NAMALWA (cell line): ENCODE data around the gene MARCHF4.

Experiments
- DNase-seq: peaks from one replicate; pipeline ENCODE4 v3.0.0-alpha.2; 2015; ENCODE audit warnings: low spot score

The MARCHF4 gene

DNA sequence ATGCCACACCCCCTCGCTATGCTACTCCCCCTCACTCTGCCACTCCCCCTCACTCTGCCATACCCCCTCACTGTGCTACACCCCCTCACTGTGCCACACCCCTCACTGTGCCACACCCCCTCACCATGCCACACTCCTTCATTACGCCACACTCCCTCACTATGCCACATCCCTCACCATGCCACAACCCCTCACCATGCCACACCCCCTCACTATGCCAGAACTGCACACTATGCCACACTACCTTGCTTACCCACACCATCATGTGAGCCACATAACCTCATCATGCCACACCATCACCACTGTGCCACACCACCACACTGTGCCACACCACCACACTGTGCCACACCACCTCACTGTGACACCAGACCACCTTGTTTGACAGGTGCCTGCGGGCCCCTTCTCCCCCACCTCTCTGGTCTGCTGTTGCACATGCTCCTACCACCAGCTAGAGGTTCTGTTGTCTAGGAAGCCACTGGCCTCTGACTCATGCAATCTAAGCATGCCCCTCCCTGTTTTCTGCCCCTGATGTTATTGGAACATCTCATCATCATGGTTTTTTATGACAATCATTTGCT is 22.0 kb downstream of the MARCHF4 start:
- DNase-seq, result no peak

DNA sequence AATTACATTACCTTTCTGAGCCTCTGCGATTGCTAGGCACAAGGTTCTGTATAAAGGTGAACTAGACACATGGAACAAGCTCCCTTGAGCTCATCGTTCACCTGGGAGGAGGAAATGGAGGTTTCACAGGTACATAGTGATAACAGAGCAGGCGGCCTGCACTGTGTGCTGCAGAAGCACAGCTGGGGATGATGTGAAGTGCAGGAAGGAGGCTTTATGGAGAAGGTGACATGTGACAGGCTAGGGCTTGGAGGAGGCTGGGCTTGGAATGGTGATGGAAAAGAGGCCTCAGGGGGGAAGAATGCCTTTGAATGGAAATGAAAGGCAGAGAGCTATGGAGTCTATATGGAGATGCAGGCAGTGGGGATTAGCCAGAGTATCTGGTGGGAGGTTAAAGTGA is 22.9 kb downstream of the MARCHF4 start:
- no peak for DNase-seq

DNA sequence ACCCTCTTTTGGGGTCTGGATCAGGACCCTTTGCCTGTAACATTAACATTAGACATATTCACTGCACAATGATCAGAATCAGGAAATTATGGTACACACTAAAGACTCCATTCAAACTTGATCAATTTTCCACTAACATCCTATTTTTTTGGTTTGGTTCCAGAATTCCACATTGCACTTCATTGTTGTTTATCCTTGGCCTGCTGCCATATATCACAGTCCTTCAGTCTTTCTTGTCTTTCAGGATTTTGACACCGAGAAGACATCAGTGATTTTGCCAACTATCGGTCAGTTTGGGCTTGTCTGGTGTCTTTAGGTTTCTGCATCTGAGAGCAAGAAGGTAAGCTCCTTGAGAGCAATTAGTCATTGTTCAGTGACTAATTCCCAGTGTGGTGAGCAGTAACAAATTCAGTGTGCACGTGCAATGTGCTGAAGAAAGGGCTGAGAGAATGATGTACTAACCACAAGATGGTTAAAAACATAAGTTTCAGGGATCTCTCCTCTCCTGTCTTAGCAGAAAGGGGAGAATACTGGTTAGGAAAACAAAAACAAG is 23.5 kb downstream of the MARCHF4 start:
- DNase-seq, result no peak

DNA sequence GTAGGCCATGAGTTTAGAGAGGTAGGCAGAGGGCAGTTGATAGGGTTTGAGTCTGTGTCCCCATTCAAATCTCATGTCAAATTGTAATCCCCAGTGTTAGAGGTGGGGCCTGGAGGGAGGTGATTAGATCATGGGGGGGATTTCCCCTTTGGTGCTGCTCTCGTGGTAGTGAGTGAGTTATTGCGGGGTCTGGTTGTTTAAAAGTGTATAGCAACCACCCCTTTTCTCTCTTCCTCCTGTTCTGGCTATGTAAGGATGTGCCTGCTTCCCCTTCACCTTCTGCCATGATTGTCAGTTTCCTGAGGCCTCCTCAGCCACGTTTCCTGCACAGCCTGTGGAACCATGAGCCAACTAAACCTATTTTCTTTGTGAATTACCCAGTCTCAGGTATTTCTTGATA is 25.5 kb downstream of the MARCHF4 start:
- DNase-seq, result no peak

DNA sequence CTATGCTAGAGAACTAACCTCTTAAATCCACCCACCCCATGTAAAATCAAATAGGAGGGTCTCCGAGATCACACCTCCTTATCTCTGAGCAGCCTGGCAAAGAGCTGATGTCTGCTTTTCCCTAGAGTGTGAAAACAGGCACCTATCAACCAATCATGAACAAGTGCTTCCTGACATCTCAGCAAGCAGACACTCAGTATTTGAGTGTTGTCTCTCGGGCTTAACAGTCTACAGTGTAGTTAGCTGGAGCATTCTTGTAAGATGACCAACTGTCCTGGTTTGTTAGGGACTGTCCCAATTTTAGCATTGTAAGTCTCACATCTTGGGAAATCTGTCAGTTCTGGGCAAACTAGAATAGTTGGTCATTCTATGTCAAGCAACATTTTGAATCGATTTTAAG is 26.4 kb downstream of the MARCHF4 start:
- DNase-seq, result no peak

DNA sequence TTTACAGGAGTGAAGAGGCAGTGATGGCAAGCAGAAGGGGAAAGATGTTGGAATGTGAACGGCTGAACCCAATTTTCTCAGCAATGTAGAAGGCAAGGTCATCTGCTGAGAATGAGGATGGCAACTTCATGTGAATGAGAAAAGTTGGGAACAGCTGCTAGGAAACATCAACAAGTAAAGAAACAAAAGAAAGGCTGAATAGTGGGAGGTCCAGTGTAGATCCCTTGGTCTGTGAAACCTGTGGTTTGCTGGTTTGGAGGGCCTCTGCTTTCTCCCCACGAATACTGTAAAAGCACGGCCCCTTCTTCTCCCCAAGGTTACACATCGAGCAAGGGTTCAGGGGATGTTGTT is 27.4 kb downstream of the MARCHF4 start:
- DNase-seq, result no peak

DNA sequence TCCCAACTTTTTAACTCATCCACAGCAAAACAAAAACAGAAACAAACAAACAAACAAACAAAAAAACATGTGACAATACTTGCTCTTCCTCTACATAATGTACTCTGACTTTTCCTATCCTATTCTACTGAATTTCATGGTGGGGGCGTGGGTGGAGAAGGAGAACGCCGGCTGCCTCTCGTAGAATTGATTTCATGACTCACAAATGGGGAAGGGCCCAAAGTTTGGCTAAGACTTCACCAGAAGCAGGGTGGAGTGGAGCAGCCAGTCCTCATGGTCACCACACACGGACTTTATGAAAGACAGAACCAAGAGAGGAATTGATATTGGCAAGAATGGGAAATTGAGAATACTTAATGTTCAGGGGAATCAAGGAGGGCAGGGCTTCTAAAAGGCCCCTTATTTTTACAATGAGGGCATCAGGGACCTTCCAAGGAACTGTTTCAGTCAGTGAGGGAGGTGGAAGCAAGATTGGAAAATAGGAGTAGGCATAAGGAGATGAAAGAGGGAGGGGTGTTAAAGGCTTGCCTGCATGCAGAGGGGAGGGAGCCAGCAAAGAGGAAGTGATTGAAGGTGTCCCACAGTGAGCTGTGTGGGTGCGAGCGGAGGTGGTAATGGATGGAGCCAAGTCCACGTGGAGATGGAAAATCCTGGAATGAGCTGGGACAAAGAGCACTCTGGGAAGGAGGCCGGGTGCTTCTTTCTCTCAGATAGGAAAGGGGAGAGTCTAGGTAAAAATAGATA is 27.9 kb downstream of the MARCHF4 start:
- DNase-seq, result no peak

DNA sequence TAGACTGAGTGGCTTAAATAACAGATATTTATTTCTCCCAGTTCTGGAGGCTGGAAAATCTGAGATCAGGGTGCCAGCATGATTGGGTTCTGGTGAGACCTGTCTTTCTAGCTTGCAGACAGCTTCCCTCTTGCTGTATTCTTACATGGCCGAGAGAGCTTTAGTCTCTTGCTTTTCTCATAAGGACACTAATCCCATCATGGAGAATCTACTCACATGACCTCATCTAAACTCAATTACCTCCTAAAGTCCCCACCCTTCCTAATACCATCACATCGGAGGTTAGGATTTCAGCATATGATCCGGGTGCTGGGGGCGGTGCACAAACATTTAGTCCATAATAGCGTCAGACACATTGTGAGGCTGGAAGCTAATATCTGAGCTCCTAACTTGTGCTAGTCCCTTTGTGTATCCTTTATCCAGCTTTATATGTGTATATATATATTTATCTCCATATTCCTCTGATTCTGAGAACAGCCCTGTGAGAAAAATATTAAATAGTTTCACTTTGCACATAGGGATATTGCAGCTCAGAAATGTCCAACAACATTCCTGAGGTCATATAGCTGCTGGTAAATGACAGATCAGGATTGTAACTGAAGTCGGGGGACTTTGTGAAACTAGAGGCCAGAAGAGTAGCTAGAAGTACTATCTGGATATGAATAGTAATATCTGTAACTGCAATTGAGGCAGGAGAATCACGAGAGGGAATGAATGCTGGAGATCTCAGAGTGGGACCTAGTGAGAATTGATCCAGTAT is 28.9 kb downstream of the MARCHF4 start:
- no peak for DNase-seq

DNA sequence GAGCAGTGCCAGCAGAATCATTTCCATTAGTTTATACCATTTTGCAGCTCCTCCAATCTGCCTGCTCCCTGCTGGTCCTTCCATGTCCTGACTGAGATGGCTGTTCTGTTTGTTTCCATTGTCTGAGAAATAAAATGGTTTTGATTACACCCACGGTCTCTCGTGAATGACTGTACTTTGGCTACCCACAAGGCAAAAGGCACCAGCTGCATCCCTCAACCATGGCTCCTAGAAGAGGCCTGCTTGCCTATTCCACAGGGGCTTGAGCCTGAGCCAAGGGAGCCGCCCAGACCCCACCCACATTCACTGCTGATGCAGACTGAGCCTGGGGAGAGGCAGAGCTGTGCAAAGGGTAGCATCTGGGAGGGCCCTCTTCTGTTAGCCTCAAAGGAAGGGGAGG is 31.2 kb downstream of the MARCHF4 start:
- no peak for DNase-seq

DNA sequence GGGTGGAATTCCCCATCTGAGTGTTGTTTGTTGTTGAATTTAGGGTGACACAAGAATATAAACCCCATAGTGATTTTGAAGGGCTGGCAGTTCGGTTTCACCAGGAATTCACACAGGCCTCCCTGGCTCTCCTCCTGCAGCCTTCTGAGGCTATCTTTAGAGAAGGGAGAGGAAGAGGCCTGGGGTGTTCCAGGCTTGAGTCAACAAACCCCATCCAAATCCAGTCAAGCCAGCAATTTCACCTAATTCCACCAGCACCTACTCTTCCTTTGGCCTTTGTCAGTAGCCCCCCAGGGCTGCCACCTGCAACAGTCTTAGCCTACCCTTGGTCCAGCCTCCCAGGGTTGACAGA is 32.0 kb downstream of the MARCHF4 start:
- DNase-seq, result no peak

DNA sequence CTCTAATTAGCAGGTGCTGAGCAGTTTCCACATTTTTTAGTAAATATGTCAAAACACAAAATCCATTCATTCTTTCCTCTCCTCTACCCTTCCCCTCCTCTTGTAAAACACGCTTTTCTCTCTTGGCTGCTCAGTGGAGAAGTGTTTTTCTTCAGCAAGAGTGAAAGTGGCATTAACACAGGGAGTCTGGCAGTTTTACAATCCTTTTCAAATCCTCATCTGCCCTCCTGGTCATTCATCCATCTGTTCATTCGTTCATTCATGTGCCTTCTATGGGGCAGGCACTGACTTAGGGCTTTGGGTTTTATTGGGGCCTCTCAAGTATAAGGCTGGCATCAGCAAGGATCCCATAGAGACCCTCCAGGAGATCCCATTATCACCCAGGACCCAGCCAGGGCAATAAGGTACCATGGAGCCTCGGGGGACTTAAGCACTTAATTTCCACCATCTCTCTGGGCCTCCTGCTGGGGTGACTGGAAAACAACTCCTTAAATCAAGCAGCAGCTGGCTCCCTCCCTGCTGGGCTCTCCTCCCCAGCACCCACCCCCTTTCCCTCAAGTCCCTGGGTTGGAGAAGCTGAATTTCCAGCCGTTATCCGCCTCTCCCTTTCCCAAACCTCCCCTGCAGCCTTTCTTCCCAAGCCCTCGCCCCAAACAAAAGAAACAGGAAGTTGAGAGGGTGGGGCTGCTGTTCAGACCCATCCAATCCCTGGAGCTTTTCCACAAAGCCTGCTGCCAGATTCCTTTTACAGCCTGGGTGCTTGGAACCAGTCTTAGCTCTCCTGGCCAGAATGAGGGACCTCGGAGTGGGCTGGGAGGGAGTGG is 32.6 kb downstream of the MARCHF4 start:
- no peak for DNase-seq

DNA sequence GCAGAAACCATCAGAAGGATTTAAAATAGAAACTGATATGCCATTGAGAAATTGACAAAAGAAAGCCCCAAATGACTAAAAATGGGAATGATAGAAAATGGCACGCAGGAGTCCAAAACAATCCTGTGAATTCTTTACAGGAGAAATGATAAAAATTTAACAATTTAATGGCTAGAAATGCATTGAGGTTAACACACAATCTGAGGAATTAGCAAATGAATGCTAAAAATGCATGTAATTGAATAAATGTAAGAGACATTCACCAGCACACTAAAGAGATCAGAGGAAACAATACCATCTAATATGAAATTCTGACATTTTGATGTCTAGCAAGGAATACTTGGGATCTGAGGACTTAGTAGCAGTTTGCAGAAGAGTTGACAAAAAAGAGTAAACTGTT is 37.0 kb downstream of the MARCHF4 start:
- no peak for DNase-seq

DNA sequence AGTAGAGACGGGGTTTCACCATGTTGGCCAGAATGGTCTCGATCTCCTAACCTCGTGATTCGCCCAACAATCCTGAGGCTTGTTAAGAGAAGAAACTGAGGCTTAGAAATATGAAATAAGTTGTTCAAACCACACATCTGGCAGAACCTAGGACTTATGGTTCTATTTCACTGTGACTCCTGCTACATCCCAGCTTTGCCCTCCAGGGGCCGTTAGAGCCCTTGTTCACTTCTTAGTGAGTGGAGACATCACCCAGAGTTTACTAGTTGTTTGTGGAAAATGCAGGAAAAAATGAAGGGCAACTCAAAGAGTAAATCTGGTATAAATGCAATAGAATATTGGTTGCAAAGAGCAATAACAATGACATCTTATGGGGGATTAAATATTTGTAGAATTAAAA is 43.9 kb downstream of the MARCHF4 start:
- no peak for DNase-seq

DNA sequence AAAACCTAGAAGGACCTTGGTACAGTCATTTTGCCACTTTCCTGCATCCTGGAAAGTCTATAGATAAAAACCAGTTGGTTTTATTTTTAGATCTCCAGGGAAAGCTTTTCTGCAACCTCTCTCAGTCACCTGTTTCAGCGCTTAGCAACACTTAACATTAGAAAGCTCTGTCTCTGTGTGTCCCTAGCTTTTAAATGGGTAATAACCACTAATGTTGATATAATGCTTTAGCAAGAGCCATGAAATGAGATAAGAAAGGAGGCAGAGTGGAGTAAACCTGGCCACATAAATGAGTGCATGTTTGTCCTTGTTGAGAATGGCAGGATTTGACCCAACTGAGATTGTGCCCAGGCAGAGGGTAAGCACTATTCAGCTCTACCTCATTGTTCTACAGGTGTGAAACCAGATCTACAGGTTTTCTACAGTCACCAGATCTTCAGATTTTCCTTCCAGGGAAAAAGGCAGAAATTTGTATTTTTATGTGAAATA is 44.8 kb downstream of the MARCHF4 start:
- no peak for DNase-seq
